ENCODE measurements around the gene ACOX2.

ACOX2 gene

DNA sequence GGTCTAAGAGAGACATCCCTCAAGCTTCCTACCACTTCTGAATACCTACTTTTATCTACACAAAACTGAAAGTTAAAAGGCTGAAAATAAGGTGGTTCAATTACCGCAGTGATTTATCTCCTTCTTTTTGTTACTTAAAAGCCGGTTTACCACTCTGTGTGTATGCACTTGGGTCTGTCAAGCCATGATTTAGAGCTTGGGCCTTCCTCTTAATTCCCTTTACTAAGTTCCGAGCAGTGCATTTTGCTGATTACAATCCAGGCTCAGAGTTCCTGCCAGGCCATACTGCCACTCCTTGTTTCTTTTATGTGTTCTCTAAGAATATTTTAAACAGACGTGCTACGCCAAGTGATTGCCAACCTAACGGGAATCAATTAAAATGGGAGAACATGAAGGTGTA lies 28.6 kb downstream of the ACOX2 start:
- no peak for DNase-seq (ENCODE audit: low read depth)

DNA sequence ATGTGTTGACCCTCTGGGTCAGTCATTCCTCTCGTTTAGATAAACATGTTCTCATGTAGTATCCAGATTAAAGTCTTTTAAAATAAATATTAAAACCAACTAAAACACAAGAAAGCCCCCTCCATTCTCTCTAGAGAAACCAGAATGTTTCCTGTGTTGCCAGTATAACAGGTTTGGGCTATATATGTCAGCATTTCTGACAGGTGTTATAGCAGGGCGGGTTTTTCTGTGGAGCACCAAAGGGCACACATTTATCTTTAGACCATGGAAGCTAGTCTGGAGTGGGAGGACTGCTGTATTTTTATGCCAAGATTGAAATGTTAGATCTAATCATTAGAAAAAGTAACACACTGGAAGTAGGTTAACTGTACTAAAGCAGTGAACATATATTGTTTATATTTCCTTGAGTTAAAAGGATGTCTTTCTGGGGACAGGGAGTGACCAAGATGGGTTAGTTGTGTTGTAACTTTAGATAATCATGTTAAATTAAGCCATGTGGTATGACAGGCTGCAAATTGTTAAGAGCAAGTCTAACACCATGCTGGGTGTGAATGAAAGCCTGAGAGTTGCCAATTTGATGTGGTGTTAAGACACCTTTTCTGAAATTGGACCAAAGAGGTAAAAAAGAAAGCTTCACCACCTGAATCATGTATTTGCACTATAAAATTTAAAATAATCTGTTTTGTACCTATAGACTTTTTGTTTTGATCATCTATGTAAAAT lies 29.5 kb downstream of the ACOX2 start:
- DNase-seq (ENCODE audit: low read depth): no peak

DNA sequence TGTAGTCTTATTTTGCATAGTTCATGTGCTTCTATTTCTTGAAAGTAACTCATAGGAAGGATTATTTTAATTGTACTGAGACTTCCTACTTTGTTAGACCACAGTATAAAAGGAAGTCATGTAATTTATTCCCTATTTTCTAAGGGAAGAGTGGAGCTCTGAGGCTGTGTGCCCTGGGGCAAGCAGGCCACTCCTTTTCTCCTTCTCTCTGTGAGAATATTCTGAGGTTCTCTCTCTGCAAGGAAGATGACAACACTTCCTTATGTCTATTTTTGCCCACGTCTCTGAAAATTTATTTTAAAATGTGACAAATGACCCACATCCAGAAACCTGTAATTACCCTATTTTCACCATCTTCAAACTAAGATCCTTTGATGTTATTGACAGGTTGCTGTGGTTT lies 34.1 kb downstream of the ACOX2 start:
- no peak for DNase-seq (ENCODE audit: low read depth)

DNA sequence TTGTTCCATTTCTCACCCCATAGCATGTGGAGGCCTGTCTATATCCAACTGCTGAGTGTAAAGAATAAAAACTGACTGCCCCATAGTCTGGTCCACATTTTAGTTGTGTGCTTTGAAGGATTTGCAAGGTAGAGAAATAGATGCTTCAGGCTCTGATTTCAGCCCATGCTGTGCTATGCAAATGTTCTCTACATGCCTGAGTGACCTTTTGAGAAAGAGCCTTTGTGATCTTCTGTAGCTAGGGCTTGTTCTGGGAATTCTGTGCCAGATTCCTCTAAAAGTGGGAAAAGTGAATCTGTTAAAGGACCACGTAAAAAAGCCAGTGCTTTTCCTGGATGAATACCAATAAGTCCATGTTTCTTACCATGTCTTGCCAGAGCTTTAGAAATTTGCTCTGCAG lies 39.9 kb downstream of the ACOX2 start:
- no peak for DNase-seq (ENCODE audit: low read depth)

DNA sequence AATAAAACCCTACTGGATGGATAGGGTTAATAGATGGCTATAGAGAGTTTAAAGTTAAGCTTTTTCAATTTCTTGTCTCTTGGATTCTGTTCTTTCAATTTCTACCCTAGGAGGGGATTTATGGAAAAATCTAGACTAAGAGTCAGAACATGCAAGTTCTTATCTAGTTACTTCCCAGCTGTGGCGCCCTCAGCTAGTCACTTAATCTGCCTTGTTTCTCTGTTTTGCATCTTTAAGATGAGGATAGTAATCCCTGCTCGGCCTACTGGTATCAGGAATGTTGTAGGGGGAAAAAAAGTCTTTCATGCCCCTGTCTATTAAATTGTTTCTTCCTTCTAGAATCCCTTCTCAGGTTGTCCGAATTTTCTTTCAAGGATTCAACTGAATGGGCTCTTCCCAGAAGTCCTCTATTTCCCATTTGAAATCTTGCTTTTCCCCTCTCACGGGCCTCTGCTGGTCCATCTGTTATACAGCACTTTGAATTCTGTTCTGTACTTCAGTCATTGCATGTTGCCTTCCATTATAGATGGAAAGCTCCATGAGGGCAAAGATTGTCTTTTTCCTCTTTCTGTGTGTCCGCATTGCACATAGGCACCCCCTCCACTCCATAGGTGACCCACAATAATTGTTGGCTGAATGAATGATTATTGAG lies 40.7 kb downstream of the ACOX2 start:
- DNase-seq (ENCODE audit: low read depth): no peak

DNA sequence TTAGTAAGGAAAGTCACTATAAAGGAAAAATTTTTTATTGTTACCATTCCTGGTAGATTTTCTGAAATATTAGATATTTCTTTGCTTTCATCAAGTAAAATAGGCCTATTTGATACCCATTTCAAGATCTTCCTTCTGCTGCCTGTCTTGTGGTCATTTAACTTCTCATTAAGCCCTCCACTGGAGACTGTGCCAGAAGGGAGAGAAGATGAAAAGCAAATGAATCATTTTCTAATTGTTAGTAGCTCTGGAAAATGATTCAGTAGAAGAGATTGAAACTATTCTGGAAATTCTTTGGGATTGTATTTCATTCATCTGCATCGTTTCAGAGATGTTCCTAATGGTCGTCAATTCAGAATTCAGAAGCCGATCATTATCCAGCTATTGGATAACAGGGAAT lies 41.9 kb downstream of the ACOX2 start:
- DNase-seq (ENCODE audit: low read depth): no peak

DNA sequence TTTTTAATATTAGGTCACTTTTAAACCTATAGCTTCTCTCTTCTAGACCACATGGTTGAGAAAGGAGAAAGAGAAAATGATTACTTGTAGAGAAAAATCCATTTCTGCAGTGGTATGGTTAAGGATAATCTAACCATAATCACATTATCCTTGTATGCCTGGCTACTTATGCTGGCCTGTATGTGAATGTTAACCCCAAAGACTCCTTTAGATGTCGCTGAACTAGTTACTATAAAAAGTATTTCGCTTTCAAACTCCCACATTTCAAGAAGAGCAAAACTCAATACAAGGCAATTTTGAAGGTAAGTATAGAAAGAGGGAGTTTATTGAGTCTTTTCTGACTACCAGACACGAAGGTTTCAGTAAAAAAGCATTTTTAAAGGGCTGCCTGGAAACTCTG lies 42.9 kb downstream of the ACOX2 start:
- DNase-seq (ENCODE audit: low read depth): no peak

DNA sequence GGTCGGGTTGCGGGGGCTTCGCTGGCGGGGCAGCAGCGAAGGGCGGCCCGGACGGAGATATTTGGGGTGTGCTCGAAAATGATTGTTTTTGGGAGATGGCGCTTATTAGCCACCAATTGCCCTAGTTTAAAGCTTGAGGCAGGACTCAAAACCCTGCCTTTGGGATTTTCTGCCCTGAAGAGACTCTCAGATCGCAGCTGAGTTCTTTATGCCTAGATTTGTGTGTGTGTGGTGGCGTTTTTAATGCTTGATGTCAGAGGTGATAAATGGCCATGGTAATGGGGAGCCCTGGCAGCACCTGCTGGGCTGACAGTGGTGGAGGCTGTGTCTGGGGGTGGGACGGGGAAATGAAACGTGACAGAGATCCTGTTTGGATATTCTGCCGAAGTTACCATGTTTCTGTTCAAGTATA lies 44.5 kb downstream of the ACOX2 start:
- no peak for DNase-seq (ENCODE audit: low read depth)

DNA sequence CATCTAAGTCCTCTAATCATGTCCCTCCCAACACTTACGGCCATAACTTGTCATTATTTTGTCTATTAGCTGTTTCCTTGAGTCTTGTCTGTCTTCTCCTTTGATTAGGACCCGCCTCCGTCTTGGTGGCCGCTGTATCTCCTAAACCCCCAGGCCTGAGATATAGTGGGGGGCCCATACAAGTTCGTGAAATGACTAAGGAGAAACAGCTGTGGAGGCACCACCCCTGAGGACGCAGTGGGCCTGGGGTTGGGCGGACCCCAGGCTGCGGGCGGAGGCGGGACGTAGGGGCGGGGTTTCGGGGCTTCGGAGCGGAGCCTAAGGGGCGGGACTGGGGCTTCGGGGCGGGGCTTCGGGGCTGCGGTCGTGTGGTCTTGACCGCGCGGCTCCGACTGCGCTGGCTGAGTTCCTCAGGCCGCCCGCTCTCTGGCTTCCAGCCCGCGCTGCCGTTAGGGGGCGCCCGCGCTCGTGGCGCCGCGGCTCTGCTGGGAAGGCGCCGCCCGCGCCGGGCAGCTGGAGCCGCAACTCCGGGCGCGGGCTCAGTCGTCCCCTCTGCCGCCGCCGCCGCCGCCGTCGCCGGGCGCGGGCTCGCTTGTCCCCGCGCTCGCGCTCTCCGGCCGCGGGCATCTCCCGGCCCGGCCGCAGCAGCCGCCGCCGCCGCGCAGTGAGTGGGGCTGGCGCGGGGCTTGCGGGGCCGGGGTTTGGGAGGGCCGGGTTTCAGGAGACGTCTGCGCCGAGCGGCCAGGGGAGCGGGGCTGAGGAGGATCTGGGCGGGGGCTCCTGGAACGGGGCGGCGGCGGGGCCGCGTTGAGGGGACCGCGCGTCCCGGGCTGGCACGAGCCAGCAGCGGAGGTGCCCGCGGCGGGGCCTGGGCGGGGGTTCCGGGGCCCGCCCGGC lies 45.2 kb downstream of the ACOX2 start, which contains the start of gene KCTD6:
TSS of gene KCTD6 (plus strand) at position 591 of the 897 bp plus-strand sequence. CDS start 6,660 bp downstream, outside the sequence.
- DNase-seq (ENCODE audit: low read depth): peak; percentile 85

DNA sequence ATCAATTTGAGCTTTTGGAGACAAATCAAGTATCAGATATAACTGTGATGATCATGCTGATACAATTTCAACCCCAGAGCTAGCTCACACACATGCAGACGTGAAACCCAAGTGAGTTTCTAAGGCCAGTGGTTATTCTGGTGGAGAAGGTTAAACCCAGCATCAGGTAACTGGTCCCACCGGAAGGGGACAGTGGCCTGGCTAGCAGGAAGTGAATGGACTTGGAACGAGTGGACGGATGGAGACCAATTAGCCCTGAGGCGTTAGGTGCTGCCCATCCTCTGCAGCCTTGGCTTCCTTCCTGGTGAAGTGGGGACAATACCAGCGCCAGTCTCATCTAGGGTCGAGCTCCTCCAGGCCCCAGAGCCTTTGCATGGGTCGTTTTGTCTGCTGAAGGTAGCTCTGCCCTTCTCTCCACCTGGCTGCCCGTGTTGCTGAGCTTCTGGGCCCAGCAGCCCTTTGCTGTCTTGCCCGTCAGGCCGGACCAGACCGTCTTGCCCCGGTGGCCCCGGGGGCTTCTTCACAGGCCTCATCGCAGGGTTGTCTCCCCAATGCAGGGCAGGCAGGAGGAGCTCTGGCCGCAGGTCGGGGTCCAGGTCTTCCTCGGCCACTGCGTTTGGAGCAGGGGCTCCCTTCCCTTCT lies 46.0 kb downstream of the ACOX2 start:
- DNase-seq (ENCODE audit: low read depth): no peak

DNA sequence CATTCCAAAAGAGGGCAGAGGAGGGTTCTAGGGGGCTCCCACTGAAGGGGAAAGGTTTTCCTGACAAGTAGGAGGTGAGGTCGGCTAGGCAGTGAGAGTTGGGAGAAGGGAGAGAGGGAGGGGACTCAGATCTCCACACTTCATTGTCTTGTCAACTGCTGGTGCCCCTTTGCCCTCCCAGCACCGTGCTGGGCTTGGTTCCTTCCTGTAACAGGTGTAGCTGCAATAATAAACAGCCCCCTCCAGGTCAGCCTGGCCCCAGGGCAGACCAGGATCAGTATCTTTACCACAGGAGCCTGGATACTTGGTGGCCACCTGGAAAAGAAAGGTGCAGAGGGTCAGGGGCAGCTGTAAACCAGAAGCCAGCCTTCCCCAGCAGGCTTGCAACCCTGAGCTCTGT lies 48.0 kb downstream of the ACOX2 start:
- DNase-seq (ENCODE audit: low read depth): no peak

DNA sequence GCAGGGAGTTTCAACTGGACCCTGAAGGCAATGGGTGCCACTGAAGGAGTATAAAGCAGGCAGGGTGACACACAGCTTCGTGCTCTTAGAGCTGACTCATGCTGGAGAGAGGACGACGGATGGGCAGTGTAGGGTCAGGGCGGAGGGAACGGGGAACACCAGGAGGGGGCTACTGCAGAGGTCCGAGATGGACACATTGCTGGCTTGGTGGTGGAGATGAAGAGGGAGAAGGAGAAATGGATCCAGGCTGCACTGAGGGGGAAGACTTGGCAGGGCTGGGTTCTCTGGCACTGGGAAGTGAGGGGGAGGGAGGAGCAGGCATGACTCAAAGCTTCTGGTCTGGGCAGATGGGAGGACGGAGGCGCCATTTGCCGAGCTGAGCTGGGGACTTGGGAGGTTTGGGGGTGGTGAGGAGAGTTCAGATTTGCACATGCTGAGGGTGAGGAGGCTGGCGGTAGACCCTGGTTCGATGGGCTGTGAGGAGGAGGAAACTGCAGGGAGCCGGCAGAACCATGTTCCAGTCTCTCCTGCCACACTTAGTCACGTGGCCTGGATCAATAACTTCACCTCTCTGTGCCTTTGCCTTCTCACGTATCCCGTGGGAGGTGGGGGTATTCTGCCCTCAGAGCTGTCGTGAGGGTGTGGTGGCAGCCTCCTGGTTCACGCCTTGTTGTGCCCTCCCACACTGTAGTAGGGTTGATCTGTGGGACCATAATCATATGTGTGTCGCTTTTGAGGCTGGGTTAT lies 49.7 kb downstream of the ACOX2 start:
- DNase-seq (ENCODE audit: low read depth): peak; percentile 47

DNA sequence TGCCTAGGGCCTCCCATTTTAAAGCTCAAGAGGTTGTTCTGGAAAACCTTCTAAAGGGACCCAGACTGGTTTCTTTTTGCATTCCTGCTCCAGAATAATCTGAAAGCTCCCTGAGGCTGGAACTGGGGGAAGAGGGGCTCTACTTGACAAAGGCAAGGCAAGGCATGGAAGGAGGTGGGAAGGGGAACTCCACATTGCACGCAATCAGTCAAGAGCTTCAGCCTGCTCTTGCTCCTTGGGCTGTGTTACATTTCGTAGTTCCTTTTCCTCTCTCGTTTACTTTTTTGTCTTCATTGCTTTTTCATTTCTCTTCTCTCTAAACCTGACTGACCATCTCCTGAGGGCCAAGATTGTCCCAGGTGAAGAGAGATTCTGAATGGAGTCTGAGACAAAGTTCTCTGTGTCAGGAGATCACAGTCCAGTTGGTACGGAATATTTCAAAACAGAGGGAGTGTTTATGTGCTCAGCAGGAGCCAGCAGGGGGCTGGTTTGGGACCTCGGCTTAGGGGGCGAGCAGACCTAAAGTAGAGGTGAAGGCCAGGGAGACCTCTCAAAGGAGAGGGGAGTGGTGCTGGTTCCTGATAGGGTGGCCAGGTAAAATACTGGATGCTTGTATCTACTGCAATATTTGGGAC lies 51.1 kb downstream of the ACOX2 start:
- no peak for DNase-seq (ENCODE audit: low read depth)

DNA sequence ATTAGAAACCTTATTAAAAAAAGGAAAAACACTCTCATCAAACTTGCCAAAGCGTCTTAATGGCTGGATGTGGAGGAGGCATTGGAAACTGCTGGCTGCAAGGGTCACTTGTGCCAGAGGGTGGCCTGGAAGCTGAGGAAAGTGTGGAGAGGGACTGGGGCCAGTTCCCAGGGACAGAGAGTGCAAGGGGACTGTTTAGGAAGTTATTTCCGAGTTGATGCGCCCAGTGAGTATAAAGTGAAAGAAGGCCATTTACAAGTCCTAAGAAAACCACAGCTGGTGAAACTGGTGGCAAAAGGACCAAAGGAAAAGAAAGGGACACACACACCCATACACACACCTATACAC lies 52.3 kb downstream of the ACOX2 start:
- DNase-seq (ENCODE audit: low read depth): no peak

DNA sequence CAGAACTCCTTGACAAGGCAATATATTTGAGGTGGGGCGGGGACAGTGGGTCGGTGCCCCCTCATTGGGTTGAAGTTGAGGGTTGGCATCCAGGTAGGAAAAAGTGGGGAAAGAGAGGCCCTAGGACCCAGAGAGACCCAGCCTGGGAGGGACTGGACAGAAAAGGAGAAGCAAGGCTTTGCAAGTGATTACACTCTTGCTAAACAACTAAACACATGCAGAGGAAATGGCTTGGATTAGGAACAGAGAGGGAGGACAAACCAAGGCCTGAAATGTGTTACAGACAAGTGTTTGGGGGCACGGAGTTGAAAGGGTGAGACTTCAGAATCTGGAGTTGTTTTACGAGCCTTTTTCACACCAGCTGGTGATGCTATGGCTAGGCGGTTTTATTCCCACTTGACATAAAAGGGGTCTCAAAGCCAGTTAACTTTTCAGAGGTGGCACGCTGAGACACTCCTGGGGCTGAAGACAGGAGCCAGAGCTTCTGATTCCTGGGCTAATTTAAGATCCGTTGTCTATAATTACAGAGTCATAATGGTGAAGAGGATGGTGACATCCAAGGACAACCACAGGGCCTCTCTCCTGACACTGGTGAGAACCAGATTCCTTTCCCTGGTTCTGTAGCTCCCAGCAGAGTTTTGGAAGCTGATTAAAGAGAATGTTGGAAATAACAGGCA lies 52.8 kb downstream of the ACOX2 start:
- no peak for DNase-seq (ENCODE audit: low read depth)

DNA sequence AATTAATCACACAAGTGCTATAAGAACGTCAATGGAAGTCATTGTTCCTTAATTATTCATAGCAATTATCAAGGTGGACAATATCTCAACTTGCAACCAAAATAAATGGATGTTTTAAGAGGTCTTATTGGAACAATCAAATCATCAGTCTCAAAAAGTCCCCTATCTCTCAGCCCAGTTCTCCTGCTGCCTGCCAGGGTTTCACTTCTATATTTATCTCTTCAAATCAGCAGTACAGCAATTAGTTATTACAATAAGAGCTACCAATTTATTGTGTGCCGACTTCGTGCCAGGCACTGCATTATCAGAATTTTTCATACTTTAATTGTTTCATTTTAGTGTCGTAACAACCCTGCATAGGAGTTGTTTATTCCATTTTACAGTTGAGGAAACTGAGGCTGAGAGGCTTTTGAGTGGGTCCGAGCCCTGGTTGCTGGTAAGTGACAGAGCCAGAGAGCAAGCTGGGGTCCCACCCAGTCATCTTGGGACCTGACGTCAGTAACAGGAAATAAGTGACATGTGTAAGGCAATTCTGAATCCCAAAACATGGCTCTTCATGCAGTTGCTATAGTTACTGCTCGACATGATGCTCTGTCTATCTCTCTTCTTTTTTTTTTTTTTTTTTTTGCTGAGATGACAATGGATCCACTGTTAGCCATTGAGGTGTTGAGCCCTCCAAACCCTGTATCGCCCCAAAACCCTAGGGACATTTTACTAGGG lies 53.9 kb downstream of the ACOX2 start:
- DNase-seq (ENCODE audit: low read depth): no peak

DNA sequence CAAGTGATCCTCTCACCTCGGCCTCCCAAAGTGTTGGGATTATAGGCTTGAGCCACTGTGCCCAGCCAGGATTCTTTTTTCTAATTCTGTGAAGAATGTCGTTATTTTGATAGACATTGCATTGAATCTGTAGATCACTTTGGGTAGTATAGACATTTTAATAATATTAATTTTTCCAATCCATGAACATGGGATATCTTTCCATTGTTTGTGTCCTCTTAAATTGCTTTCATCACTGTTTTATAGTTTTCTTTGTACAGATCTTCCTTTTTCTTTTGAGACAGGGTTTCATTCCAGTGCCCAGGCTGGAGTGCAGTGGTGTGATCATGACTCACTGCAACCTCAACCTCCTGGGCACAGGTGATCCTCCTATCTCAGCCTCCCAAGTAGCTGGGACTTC lies 56.7 kb downstream of the ACOX2 start:
- DNase-seq (ENCODE audit: low read depth): no peak

DNA sequence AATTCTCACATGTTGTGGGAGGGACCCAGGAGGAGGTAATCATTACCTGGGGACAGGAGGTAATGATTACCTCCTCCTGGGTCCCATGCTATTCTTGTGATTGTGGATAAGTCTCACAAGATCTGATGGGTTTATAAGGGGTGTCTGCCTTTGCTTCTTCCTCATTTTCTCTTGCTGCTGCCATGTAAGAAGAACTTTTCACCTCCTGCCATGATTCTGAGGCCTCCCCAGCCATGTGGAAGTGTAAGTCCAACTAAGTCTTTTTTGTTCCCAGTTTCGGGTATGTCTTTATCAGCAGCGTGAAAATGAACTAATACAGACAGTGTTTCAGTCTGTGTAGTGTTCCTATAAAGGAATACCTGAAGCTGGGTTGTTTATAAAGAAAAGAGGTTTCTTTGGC lies 58.2 kb downstream of the ACOX2 start:
- no peak for DNase-seq (ENCODE audit: low read depth)

DNA sequence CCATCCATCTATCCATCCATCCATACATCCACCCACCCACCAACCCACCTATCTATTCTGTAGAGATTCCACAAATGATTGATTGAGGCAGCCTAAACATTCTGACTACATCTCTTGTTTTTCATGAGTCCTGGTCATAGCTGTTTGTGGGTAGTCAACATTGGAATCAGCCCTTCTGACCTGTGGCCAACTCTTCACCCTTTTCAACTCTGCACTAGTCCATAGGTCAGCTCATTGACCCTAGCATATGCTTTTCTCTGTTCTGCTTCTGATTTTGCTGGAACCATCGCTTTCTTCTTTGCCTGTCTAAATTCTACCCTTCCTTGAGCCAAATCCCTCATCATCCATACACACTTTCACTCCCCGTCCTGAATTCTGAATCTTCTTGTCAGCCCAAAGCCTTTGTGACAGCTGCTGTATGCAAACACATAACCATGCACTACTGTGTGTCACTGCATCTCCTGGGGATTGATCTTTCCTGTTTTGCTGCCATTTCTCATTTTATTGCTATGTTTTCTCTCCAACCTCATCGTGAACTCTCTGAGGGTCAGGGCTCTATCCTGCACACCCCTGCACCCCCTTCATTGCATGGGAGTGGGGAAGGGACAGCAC lies 61.9 kb downstream of the ACOX2 start:
- DNase-seq (ENCODE audit: low read depth): no peak

All from stromal cell of bone marrow (primary cell).